Subcutaneous abdominal adipose tissue (tissue), 5 donors: ENCODE data around the gene CDC16.

Source experiments
- H3K27ac ChIP-seq: one replicate; pipeline ENCODE4 v1.7.0; 2013; ENCODE audit warnings: low read depth, mild to moderate bottlenecking, inconsistent platforms, low read length, moderate library complexity
- H3K27me3 ChIP-seq, 5 donors: one replicate each; pipeline ENCODE4 v1.7.0; 2013; ENCODE audit warnings: low read length in 5 of 5, inconsistent platforms in 1 of 5; ENCODE audit not compliant: control insufficient read depth in 5 of 5, insufficient read depth in 4 of 5
- H3K36me3 ChIP-seq, 5 donors: one replicate each; pipeline ENCODE4 v1.7.0; 2013; ENCODE audit warnings: low read length in 5 of 5; ENCODE audit not compliant: control insufficient read depth in 5 of 5, insufficient read depth in 5 of 5
- H3K4me1 ChIP-seq, 5 donors: one replicate each; pipeline ENCODE4 v1.7.0; 2013; ENCODE audit warnings: low read length in 5 of 5, mild to moderate bottlenecking in 3 of 5, moderate library complexity in 1 of 5; ENCODE audit not compliant: control insufficient read depth in 5 of 5, insufficient read depth in 5 of 5
- H3K4me3 ChIP-seq, 5 donors: one replicate each; pipeline ENCODE4 v1.7.0; 2013; ENCODE audit warnings: low read length in 5 of 5, low read depth in 1 of 5
- H3K9ac ChIP-seq, 5 donors: one replicate each; pipeline ENCODE4 v1.7.0; 2013; ENCODE audit warnings: low read length in 5 of 5, mild to moderate bottlenecking in 4 of 5, moderate library complexity in 3 of 5
- H3K9me3 ChIP-seq, 5 donors: one replicate each; pipeline ENCODE4 v1.7.0; 2013; ENCODE audit warnings: low read length in 5 of 5; ENCODE audit not compliant: control insufficient read depth in 5 of 5
- donor health status: healthy.
- donor health status: healthy.
- donor health status: healthy.
- donor health status: healthy.
- donor health status: healthy.

CDC16 gene

GRCh38 chr13:114226088-114226487 is 8.6 kb upstream of the CDC16 start:
- Histone ChIP-seq H3K9ac (no peak overlapping the region), H3K36me3 (no peaks in the 10 kb centered on the region), H3K4me1 (peaks cover 1 to 13% (median 7%) of the 10 kb centered on the region in 5 donors), H3K9me3 (no peaks in the 10 kb centered on the region), H3K27ac (no peak overlapping the region), H3K27me3 (peaks cover 5 to 21% (median 12%) of the 10 kb centered on the region in 5 donors), H3K4me3 (no peak overlapping the region)

DNA sequence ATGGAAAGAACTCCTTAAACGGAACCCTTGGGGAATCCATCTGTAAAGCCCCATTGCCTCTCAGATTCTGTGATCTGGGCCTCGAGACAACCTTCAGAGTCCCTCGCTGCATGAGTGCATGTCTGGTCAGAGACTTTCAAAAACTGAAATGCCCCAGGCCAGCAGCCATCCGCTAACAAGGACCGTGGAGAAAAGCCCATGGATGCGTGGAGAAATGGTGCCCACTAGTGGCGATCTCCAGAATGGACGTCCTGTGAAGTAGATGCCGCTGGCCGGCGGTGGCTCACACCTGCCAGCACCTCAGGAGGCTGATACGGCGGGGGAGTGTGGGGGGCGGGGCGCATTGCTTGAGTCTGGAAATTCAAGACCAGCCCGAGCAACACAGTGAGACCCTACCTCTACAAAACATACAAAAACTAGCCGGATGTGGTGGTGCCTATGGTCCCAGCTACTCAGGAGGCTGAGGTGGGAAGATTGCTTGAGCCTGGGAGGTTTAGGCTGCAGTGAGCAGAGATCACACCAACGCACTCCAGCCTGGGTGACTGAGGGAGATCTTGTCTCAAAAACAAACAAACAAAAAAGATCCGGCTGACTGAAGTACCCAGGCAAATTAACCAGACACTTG is 7.9 kb upstream of the CDC16 start:
- no peak overlapping the region for H3K27ac ChIP-seq
- no peak overlapping the region for H3K4me3 ChIP-seq
- peaks cover 5 to 21% (median 12%) of the 10 kb centered on the region in 5 donors for H3K27me3 ChIP-seq
- H3K4me1 ChIP-seq: peaks cover 1 to 13% (median 7%) of the 10 kb centered on the region in 5 donors
- H3K9me3 ChIP-seq: no peaks in the 10 kb centered on the region
- H3K9ac ChIP-seq: no peak overlapping the region
- no peaks in the 10 kb centered on the region for H3K36me3 ChIP-seq

GRCh38 chr13:114227528-114227927 is 7.2 kb upstream of the CDC16 start:
- H3K27me3 ChIP-seq: peaks cover 5 to 21% (median 12%) of the 10 kb centered on the region in 5 donors
- no peaks in the 10 kb centered on the region for H3K9me3 ChIP-seq
- no peak overlapping the region for H3K9ac ChIP-seq
- no peak overlapping the region for H3K4me3 ChIP-seq
- H3K27ac ChIP-seq: no peak overlapping the region
- peaks cover 1 to 11% (median 7%) of the 10 kb centered on the region in 5 donors for H3K4me1 ChIP-seq
- no peaks in the 10 kb centered on the region for H3K36me3 ChIP-seq

GRCh38 chr13:114228176-114228575 is 6.5 kb upstream of the CDC16 start:
- Histone ChIP-seq H3K27me3 (peaks cover 5 to 21% (median 12%) of the 10 kb centered on the region in 5 donors), H3K4me1 (peaks cover 1 to 11% (median 7%) of the 10 kb centered on the region in 5 donors), H3K36me3 (no peaks in the 10 kb centered on the region), H3K27ac (no peak overlapping the region), H3K4me3 (no peak overlapping the region), H3K9me3 (no peaks in the 10 kb centered on the region), H3K9ac (no peak overlapping the region)

DNA sequence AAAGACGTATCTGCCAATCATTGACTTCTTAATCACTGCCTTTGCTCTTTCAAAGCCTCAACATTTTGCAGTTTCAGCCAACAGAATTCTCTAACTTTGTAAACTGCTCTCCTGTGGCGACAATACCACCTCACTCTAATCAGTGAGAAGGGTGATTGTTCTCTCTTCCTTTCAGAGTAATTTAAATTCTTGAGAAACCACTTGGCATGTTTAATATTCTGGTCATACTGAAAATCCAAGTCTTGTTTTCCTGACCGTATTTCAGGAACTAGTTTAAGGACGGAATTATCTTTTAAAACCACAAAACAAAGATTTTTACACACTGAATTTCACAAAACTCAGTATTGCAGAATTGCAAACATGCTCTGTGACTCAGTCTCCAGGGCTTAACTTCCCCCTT is 5.2 kb upstream of the CDC16 start:
- Histone ChIP-seq H3K9ac (no peak overlapping the region), H3K4me3 (no peak overlapping the region), H3K4me1 (peaks cover 1 to 17% (median 10%) of the 10 kb centered on the region in 5 donors), H3K9me3 (no peaks in the 10 kb centered on the region), H3K27me3 (peaks cover 5 to 21% (median 12%) of the 10 kb centered on the region in 5 donors), H3K27ac (no peak overlapping the region), H3K36me3 (no peaks in the 10 kb centered on the region)

GRCh38 chr13:114230117-114230516 is 4.6 kb upstream of the CDC16 start:
- H3K4me3 ChIP-seq: no peak overlapping the region
- H3K27me3 ChIP-seq: peaks cover 5 to 21% (median 12%) of the 10 kb centered on the region in 5 donors
- H3K27ac ChIP-seq: no peak overlapping the region
- H3K36me3 ChIP-seq: no peaks in the 10 kb centered on the region
- no peak overlapping the region for H3K9ac ChIP-seq
- peaks cover 1 to 19% (median 13%) of the 10 kb centered on the region in 5 donors for H3K4me1 ChIP-seq
- no peaks in the 10 kb centered on the region for H3K9me3 ChIP-seq

- H3K4me1 ChIP-seq: peaks cover 1 to 22% (median 17%) of the 10 kb centered on the region in 5 donors
- H3K27me3 ChIP-seq: peaks cover 5 to 21% (median 12%) of the 10 kb centered on the region in 5 donors
Measured at GRCh38 chr13:114230575-114230974, 4.1 kb upstream of the CDC16 start.

DNA sequence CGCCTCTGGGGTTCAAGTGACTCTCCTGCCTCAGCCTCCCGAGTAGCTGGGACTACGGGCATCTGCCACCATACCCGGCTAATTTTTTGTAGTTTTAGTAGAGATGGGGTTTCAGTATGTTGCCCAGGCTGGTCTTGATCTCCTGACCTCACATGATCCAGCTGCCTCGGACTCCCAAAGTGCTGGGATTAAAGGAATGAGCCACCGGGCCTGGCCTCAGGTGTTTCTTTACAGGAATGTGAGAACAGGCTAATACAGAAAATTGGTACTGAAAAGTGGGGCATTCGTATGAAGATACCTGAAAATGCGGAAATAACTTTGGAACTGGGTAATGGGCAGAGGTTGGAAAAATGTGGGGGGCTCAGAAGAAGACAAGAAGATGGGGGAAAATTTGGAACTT is 2.8 kb upstream of the CDC16 start:
- Histone ChIP-seq H3K27me3 (peaks cover 5 to 21% (median 12%) of the 10 kb centered on the region in 5 donors), H3K4me1 (peaks cover 0 to 20% (median 16%) of the 10 kb centered on the region in 5 donors), H3K36me3 (no peaks in the 10 kb centered on the region), H3K9me3 (no peaks in the 10 kb centered on the region), H3K9ac (no peak overlapping the region), H3K4me3 (no peak overlapping the region), H3K27ac (no peak overlapping the region)

More at GRCh38 chr13:114230575-114230974, 4.1 kb upstream of the CDC16 start:
- H3K4me3 ChIP-seq: no peak overlapping the region
- no peak overlapping the region for H3K27ac ChIP-seq
- no peak overlapping the region for H3K9ac ChIP-seq
- no peaks in the 10 kb centered on the region for H3K9me3 ChIP-seq
- H3K36me3 ChIP-seq: no peaks in the 10 kb centered on the region

GRCh38 chr13:114234266-114234644 is 442 bp upstream of the CDC16 start:
- peak overlapping the region in 1 of 5 donors; percentile 35 for H3K9ac ChIP-seq
- peak overlapping the region in 3 of 5 donors; percentile 83 to 85 (median 84) for H3K4me3 ChIP-seq
- peaks cover 0 to 20% (median 16%) of the 10 kb centered on the region in 5 donors for H3K4me1 ChIP-seq
- H3K27me3 ChIP-seq: peaks cover under 1 to 14% (median 7%) of the 10 kb centered on the region in 5 donors
- H3K9me3 ChIP-seq: no peaks in the 10 kb centered on the region
- H3K27ac ChIP-seq: peak overlapping the region; percentile 76
- H3K36me3 ChIP-seq: peaks cover 8 to 23% (median 22%) of the 10 kb centered on the region in 5 donors

- no peaks in the 10 kb centered on the region for H3K9me3 ChIP-seq
- peaks cover 0 to 3% (median 1%) of the 10 kb centered on the region in 5 donors for H3K27me3 ChIP-seq
- H3K9ac ChIP-seq: peak overlapping the region; percentile 60 to 92 (median 88)
- peaks cover 15 to 37% (median 34%) of the 10 kb centered on the region in 5 donors for H3K36me3 ChIP-seq
- peak overlapping the region; percentile 70 to 86 (median 84) for H3K4me3 ChIP-seq
- peak overlapping the region; percentile 76 for H3K27ac ChIP-seq
- H3K4me1 ChIP-seq: peaks cover 0 to 20% (median 16%) of the 10 kb centered on the region in 5 donors
Measured at GRCh38 chr13:114235697-114236096, 1.0 kb downstream of the CDC16 start.
